K562 (cell line): ENCODE measurements around the gene RPS6KA4. TPM values are rescaled to one million over a fixed set of nuclear protein-coding genes. Genes with fewer than 3 reads are reported as not detected.

Experiments
- ARID3A ChIP-seq: IDR thresholded peaks from 2 replicates; pipeline ENCODE4 v1.6.1; 2012; ENCODE audit warnings: low read depth, low read length, improper control_type of control experiment, borderline replicate concordance
- CBFA2T3 ChIP-seq: fragments of 450-650 bp; IDR thresholded peaks from 2 replicates; pipeline ENCODE4 v1.6.1; 2017
- CC2D1A ChIP-seq: fragments of 450-650 bp; IDR thresholded peaks from 2 replicates; pipeline ENCODE4 v1.6.1; 2017; ENCODE audit warnings: mild to moderate bottlenecking
- CREB1 ChIP-seq, 2 experiments: sonication (generic) in 1 of 2; formaldehyde crosslinking in 1 of 2; IDR thresholded peaks; 2 replicates each; pipeline versions ENCODE4 v1.6.1 to v1.8.0; 2012 to 2022; ENCODE audit warnings: inconsistent platforms in 1 of 2, mild to moderate bottlenecking in 1 of 2, missing genetic modification reagents in 1 of 2, moderate library complexity in 1 of 2
- FOXM1 ChIP-seq, 2 experiments: fragments of 450-650 bp in 1 of 2; sonication (generic) in 1 of 2; formaldehyde crosslinking in 1 of 2; IDR thresholded peaks; 2 replicates each; pipeline versions ENCODE4 v1.6.1 to v1.9.0; 2017 to 2022; ENCODE audit warnings: low read depth in 2 of 2, mild to moderate bottlenecking in 2 of 2, missing genetic modification reagents in 1 of 2, moderate library complexity in 1 of 2
- HMG20A ChIP-seq: fragments of 450-650 bp; formaldehyde crosslinking; conservative IDR thresholded peaks from 2 replicates; pipeline ENCODE4 v1.4.0; 2020; ENCODE audit warnings: mild to moderate bottlenecking, mixed read lengths
- ILK ChIP-seq: fragments of 450-650 bp; IDR thresholded peaks from 2 replicates; pipeline ENCODE4 v1.6.1; 2016; ENCODE audit warnings: missing genetic modification characterization, low read depth, mild to moderate bottlenecking, missing compliant biosample characterization, moderate library complexity, borderline replicate concordance
- KLF1 ChIP-seq: fragments of 450-650 bp; IDR thresholded peaks from 2 replicates; pipeline ENCODE4 v1.6.1; 2016; ENCODE audit warnings: missing genetic modification characterization, missing compliant biosample characterization
- KLF16 ChIP-seq: IDR thresholded peaks from 2 replicates; pipeline ENCODE4 v1.6.1; 2016; ENCODE audit warnings: antibody characterized with exemption
- MIER1 ChIP-seq: fragments of 450-650 bp; IDR thresholded peaks from 2 replicates; pipeline ENCODE4 v1.6.1; 2016; ENCODE audit warnings: antibody characterized with exemption, mild to moderate bottlenecking, low read depth
- NCOA1 ChIP-seq: fragments of 450-650 bp; IDR thresholded peaks from 2 replicates; pipeline ENCODE4 v1.6.1; 2016; ENCODE audit warnings: low read depth
- NFIX ChIP-seq: fragments of 250-450 bp; sonication (Bioruptor Pico); IDR thresholded peaks from 2 replicates; pipeline ENCODE4 v1.4.0; 2020; ENCODE audit warnings: low read depth, mild to moderate bottlenecking, moderate library complexity
- NR2F6 ChIP-seq: fragments of 450-650 bp; formaldehyde crosslinking; IDR thresholded peaks from 2 replicates; pipeline ENCODE4 v1.4.0; 2020; ENCODE audit warnings: mild to moderate bottlenecking
- PHF8 ChIP-seq: fragments of 200-600 bp; sonication (generic); IDR thresholded peaks from 2 replicates; pipeline ENCODE4 v1.6.1; 2012; ENCODE audit warnings: mixed run types, mild to moderate bottlenecking, inconsistent platforms, low read length, moderate library complexity, borderline replicate concordance
- PTBP1 ChIP-seq: fragments of 200-400 bp; formaldehyde crosslinking; IDR thresholded peaks from 2 replicates; pipeline ENCODE4 v1.6.1; 2017; ENCODE audit warnings: low read depth, low read length
- RBM15 ChIP-seq: fragments of 200-400 bp; formaldehyde crosslinking; IDR thresholded peaks from 2 replicates; pipeline ENCODE4 v1.6.1; 2018; ENCODE audit warnings: mild to moderate bottlenecking, low read length, moderate library complexity; ENCODE audit not compliant: insufficient read depth
- RCOR1 ChIP-seq, 2 experiments: IDR thresholded peaks; 2 replicates each; pipeline ENCODE4 v1.6.1; 2012; ENCODE audit warnings: low read depth in 2 of 2, low read length in 2 of 2, borderline replicate concordance in 1 of 2, improper control_type of control experiment in 1 of 2
- SOX6 ChIP-seq: fragments of 450-650 bp; IDR thresholded peaks from 2 replicates; pipeline ENCODE4 v1.6.1; 2014; ENCODE audit warnings: mild to moderate bottlenecking
- SP1 ChIP-seq: sonication (generic); formaldehyde crosslinking; IDR thresholded peaks from 2 replicates; pipeline ENCODE4 v1.8.1; 2022; ENCODE audit warnings: mild to moderate bottlenecking, missing genetic modification reagents
- TEAD2 ChIP-seq: fragments of 450-650 bp; IDR thresholded peaks from 2 replicates; pipeline ENCODE4 v1.6.1; 2016; ENCODE audit warnings: missing genetic modification characterization, control low read depth, missing compliant biosample characterization
- THRA ChIP-seq: fragments of 450-650 bp; IDR thresholded peaks from 2 replicates; pipeline ENCODE4 v1.6.1; 2017; ENCODE audit warnings: mild to moderate bottlenecking, moderate library complexity
- ZBED1 ChIP-seq: IDR thresholded peaks from 2 replicates; pipeline ENCODE4 v1.6.1; 2014
- ZBTB33 ChIP-seq: sonication (generic); formaldehyde crosslinking; IDR thresholded peaks from 2 replicates; pipeline ENCODE4 v1.8.1; 2023; ENCODE audit warnings: mild to moderate bottlenecking, missing genetic modification reagents
- ZNF134 ChIP-seq: fragments of 250-450 bp; sonication (Bioruptor Pico); conservative IDR thresholded peaks from 2 replicates; pipeline ENCODE4 v1.4.0; 2020
- polyA plus RNA-seq, 8 experiments: library from polyadenylated mRNA; depleted of rRNA in 4 of 8; stranded (reverse) in 5 of 8; unstranded in 3 of 8; fragments of >200 nt; fragmentation: Nextera tagmentation in 2 of 8; fragmentation: Illumina TruSeq in 1 of 8; extraction: Ambion mirVana in 2 of 8; extraction: Trizol in 1 of 8; gene quantifications; 2 replicates each; pipeline versions ENCODE4 v1.2.1 to v1.2.3, GENCODE V29; 2011 to 2014; ENCODE audit warnings: inconsistent platforms in 1 of 8, missing spikeins in 1 of 8
- total RNA-seq, 7 experiments: library from RNA; depleted of rRNA in 6 of 7; stranded (reverse); fragments of >200 nt in 6 of 7; fragmentation: Illumina TruSeq in 2 of 7; extraction: Trizol in 2 of 7; gene quantifications; 2 replicates each; pipeline versions ENCODE4 v1.2.1 to v1.2.3, GENCODE V29; 2011 to 2021; ENCODE audit warnings: low replicate concordance in 1 of 7

Gene RPS6KA4
- total and polyA plus RNA-seq, 9 of the 15 experiments (the other 6 are each of a cell fraction or from before 2014, with no cell fraction given), result 0.15 to 23.8 (median 9.8) TPM

GRCh38 chr11:64334764-64335735 is 23.9 kb upstream of the RPS6KA4 start (continued):
- TF ChIP-seq SOX6, result peak; percentile 95
- peak; percentile 82; the same call in 1 of the 2 replicates for TF ChIP-seq ZBED1
- peak; percentile 65 for TF ChIP-seq ZBTB33 (CRISPR knock-in tag)
- TF ChIP-seq ZNF134 (CRISPR knock-in tag), result peak; percentile 41; the same call in 1 of the 2 replicates
- TF ChIP-seq NR2F6, result no peak
- TF ChIP-seq ILK (tag), result no peak
- peak; percentile 77; the same call in 1 of the 2 replicates for TF ChIP-seq SP1 (CRISPR knock-in tag)
- no peak for TF ChIP-seq RBM15
- TF ChIP-seq FOXM1 (IDR thresholded peaks at IDR 0.05; ENCODE audit: low read depth), result peak; percentile 90
- TF ChIP-seq FOXM1 (CRISPR knock-in tag; IDR thresholded peaks at IDR 0.05; ENCODE audit: low read depth), result no peak
- no peak for TF ChIP-seq MIER1
- TF ChIP-seq TEAD2 (tag), result no peak
- peak; percentile 87; the same call in 1 of the 2 replicates for TF ChIP-seq CC2D1A
- peak; percentile 79 for TF ChIP-seq CREB1 (IDR thresholded peaks at IDR 0.05)
- TF ChIP-seq CREB1 (CRISPR knock-in tag; IDR thresholded peaks at IDR 0.05), result peak; percentile 72
- TF ChIP-seq NCOA1, result peak; percentile 88
- no peak for TF ChIP-seq THRA
- peak; percentile 64 to 96; a peak in 3 of 4 replicates for TF ChIP-seq RCOR1 (IDR thresholded peaks at IDR 0.05; ENCODE audit: borderline replicate concordance in 1 of 2, low read depth in 2 of 2, low read length in 2 of 2)
- TF ChIP-seq PTBP1, result peak; percentile 68; the same call in 1 of the 2 replicates
- peak; percentile 81; the same call in 1 of the 2 replicates for TF ChIP-seq KLF1 (tag)
- no peak for TF ChIP-seq PHF8
- no peak for TF ChIP-seq HMG20A (CRISPR knock-in tag)
- TF ChIP-seq ARID3A, result no peak
- peak; percentile 100 for TF ChIP-seq CBFA2T3
- peak; percentile 98 for TF ChIP-seq KLF16
- TF ChIP-seq NFIX (CRISPR knock-in tag), result no peak
